ENCODE data around the gene LHPP.
"Not testable (repeated sequence)": the region's sequence is repeated elsewhere in the genome, so short reads cannot be mapped to it uniquely, and the experiment has no call there.

Gene LHPP

DNA sequence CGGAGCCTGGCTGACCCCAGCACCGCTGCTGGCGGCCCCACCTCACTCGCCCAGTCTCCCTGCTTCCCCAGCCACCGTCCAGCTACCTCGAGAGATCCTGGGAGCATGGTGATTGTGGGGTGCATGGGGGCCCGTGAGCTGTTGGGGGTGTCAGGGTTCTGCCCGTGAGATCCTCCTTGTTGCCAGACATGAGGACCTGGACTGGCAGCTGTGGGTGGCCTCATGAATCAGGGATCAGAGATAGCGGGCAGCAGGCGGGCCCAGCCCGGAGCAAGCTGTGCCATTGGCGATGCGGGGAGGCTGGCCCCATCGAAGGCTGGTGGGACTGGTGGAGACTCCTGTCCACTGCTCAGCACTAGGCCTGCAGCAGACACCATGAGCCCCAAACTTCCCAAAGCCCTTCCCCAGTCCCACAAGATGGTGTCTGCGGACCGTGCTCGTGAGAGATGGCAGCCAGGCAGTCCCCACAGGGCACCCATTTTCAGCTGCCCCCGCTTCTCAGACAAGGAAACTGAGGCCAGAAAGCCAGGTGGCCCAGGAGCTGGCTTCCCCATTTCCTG, 75.6 kb downstream of the LHPP start:
- DNase-seq (ENCODE audit: low read depth) = no peak

DNA sequence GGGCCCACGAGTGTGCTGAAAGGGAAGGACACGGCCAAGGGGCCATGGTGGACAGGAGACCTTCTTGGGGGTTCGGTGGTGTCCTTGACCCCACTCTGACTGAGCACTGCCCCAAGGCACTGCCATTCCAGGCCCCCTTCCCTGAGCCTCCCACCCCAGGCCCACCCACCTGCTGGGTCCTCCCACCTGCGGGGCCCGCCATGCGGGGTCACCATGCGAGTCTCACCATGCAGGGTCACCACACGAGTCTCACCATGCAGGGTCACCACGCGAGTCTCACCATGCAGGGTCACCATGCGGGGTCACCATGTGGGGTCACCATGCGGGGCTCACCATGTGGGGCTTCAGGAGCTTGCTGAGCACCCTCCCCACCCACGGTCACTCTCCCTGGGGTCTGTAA, 76.3 kb downstream of the LHPP start:
- DNase-seq (ENCODE audit: low read depth) = no peak

DNA sequence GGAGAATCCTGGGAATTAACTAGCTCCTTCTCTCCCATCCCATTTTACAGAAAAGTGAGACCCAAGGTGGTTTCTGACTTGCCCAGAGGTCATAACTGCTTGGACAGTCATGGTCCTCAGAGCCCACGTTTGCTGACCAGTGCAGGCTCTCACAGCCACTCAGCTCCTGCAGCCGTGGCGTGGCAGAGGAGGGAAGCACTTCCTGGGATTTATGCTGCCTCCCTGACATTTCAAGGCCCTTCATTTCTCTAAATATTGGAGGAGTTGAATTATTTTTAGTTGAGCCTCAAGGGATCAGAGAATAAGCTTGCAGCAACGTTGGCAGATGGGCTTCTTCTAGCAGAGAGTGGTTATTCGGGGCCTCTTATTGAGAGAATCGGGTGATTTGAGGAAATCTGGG, 77.1 kb downstream of the LHPP start:
- no peak for DNase-seq (ENCODE audit: low read depth)

DNA sequence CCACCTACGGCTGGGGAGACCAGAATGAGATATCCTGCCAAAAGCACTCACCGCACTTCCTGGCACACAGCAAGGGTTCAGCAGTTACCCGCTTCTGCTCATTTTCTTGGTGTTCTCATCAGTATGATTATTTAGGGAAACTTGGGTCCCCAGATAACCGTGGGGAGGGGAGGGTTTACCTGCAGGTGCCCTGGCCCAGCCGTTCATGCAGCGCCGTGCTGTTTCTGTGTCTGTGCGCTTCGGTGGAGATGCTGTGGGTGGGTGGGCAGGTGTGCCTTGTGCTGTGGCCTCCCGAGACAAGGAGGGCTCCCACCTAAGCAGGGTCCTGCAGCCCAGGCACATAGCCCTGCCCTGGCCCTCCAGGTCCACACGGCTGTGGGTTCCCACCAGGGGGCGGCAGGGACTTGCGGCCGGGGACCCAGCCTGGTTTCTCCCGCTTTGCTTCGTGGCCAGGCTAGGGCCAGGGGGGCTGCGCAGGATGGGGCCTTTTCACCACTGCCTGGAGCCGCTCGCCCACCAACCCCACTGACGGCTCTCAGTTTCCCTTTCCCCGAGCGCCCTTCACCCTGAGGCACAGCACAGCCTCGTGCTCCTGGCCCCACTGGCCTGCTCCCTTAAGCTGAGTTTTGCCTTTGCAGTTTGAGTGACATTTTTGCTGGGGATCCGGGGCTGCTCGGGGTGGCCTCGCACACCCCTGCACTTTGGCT, 78.5 kb downstream of the LHPP start:
- peak; percentile 30 for DNase-seq (ENCODE audit: low read depth)

DNA sequence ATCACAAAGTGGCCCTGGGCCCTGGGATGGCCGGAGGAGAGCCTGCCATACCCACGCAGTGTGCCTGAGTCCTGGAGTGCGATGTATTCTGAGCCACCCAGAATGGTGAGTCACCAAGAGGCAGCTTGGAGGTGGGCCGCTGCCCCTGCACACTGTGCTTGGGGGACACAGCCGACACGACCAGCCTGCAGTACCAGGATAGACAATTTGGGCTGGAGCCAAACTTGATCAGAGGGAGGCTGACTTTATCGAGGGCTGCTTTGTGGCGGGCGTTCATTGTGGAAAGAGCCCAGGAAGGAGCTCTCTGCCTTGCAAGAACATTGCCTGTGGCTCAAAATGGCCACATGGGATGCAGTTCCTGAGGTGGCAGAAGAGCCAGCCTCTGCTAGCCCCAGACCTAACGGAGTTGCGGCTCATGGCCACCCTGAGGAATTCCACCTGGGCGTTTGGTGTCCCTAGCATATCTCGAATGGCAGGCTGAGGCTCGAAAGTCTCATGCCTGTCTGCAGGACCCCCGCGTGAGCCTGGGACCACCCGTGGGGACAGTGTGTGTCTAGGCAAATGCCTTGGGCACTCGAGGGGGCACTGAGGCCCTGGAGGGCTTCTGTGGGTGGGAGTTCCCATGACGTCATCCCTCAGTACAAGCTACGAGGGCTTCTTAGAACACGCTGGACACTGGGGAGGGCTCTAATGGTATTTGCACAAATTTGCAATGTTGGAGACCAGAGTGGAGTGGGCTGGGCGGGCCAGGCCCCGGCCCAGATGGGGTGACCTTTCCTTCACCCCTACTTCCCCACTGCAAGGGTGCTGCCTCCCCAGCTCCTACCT, 79.7 kb downstream of the LHPP start:
- no peak for DNase-seq (ENCODE audit: low read depth)

DNA sequence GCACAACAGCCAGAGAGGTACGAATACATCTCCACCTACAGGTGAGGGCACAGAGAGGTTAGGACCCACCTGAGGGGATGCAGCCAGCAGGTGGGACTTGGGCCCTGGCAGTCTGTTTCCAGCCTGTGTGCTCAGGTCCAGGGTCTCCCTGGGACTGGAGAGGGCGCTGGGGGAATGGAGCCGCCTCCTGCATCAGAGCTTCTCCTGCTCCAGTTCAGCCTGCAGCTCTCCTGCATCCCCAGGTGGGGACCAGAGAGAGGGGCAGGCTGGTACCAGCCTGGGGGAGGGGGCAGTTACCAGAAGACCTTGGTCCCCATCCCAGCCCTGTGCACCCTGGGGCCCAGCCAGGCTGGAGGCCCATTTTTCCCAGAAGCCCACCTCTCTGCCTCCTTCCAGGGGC, 80.7 kb downstream of the LHPP start:
- no peak for DNase-seq (ENCODE audit: low read depth)

DNA sequence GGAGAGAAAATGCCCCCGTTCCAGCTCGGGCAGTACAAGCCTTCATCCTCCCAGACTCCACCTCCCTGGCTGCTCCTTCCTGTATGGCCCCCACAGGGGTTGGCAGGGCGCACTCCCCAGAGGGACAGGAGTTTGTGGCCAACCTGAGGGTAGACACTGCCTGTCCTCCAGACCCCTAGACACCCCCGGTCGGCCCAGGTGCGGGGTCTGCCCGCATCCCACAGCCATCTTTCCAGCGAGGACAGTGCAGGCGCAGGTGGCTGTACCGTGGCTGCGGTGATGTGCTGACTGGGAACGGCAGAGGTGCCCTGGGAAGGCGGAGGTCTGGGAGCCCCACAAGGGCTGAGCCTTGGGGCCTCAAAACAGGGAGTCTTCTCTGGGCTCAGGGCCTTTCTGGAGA, 81.5 kb downstream of the LHPP start:
- DNase-seq (ENCODE audit: low read depth) = no peak

DNA sequence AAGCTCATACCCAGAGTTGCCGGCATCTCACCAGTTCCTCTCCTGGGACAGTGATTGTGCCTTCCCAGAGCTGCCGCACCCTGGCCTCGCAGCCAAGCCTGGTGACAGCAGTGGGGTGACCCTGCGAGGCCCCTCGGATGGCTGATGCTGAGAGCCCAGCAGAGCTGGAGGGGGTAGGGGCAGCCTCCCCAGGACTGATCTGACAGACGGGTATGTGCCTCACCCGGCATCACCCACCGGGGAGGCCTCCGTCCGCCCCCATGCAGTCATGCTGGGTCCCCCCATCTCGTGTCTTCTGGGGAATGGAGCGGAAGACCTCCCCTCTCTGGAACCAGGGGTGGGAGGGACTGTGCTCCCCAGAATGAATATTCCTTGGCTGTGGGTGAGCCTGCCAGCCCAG, 82.3 kb downstream of the LHPP start:
- DNase-seq (ENCODE audit: low read depth) = no peak

DNA sequence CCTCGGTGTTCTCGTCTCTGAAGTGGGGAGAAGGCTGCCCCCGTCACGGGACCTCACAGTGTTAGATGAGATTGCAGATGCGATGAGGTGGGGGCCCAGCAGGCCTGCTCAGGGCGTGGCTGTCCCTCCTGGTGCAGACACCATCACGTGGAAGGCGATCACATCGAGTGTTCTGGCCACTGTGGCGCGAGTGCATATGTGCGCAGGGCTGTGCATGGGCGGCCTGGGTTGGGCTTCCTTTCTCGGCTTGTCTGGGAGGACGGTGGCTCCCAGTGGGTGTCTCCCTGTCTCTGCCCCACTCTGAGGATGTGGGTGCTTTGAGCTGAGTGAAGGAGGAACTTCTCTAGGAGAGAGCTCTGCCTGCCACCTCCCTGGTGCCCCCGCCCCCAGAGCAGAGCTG, 83.1 kb downstream of the LHPP start:
- DNase-seq (ENCODE audit: low read depth) = no peak

DNA sequence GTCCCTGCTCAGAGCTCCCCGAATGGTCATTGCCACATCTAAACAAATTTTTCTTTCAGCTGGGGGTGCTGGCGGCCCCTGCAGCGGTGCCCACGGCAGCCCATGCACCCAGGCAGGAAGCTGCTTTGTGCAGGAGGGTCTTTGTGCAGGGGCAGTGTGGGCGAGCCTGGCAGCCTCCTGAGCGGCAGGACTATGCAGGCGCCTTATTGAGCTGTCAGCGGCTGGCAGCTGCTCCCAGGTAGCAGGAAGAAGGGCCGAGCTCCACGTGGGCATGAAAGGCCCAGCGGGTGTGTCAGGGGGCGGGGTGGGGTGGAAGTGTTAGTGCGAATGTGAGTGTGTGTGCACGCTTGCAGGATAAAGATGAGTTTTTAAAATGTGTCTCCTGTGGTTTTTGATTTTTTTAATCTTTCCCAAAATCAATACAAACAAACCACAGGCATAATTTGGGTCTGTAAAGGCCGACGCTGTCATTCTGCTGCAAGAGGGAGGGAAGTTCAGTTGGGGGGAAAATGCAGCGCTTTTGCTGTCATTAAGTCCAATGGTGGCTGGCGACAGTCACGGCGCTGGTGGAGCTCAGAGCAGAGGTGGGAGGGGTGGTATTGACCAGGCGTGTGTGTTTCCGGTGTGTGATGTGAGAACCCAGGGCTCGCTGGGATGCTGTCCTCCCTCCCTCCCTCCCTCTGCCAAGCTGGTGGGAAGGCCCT, 83.9 kb downstream of the LHPP start:
- no peak for DNase-seq (ENCODE audit: low read depth)

DNA sequence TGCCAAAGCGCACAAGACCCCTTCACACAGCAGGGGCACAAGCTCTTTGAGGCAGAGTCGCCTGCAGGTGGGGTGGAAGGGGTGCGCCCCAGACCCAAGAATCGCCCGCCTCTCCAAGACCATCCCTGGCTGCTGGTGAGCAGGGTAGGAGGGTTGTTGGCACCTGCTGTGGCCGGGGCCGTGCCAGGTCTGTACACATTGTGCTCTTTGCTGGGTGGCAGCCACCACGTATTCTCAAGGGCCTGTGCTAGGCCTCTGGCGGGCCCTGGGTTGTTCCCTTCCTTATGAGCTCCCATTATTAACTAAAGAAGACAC, 84.4 kb downstream of the LHPP start:
- no peak for DNase-seq (ENCODE audit: low read depth)

DNA sequence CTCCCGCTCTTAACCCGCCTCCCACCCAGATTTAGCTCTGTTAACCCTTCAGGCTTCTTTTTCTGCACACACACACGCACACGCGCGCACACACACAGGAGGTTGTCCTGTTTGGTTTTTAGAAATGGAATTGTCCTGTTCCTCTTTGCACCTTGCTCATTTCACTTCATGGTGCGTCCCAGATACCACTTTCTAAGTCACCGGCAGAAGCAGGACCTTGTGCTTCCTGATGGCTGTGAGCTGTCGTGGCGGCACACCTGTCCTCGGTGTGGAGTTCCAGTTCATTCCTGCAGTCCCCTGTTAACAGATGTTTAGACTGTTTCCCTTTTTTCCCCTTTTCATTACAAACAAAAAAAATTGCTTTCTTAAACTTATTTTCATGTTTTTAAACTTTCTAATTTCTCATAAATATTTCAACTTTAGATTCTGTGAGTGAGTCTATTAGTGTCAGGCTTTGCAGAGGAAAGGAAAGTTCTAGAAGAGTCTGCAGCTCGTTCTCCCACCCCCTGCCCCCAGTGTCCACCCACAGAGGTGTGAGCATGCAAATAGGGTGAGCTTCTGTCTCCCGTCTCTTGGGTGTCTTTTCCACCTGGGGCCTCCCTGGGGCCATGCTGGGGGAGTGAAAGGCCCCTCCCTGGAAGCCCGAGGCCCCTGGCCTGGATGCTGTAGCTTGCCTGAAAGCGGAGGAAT, 85.5 kb downstream of the LHPP start:
- no peak for DNase-seq (ENCODE audit: low read depth)

DNA sequence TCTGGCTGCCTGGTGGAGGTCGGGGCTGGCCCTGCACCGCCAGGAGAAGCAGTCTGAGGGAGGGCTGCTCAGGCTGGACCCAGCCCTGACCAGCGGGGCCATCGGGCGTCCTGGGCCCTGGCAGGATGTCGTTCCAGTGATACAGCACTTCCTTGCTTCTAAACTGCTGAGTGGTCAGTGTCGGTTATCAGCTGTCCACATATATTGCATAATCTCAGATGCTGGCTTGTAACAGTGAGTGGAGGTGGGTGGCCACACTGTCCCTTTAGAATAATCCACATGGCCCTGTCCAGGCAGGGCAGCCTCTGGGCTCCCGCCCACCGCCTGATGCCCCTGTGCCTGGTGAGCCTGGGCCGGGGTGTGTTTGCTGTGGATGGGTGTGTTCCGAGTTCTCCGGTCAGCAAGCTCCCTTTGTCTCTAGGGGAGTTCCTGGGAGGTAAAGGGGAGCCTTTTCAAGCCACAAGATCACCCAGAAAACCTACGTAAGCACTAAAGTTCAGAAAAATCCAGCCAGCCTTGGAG, 86.1 kb downstream of the LHPP start:
- peak; percentile 41 for DNase-seq (ENCODE audit: low read depth)

DNA sequence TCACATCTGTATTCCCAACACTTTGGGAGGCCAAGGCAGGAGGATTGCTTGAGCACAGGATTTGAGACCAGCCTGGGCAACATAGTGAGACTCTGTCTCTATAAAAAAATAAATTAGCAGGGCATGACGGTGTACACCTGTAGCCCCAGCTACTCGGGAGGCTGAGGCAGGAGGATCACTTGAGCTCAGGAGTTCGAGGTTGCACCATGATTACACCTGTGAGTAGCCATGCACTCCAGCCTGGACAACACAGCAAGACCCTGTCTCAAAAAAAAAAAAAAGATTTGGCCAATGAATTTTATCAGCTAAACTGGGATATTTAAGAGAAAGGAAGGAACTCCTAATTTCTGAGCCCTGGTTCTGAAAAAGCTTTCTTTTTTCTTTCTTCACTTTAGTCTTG, 87.5 kb downstream of the LHPP start:
- DNase-seq (ENCODE audit: low read depth) = not testable (repeated sequence)

DNA sequence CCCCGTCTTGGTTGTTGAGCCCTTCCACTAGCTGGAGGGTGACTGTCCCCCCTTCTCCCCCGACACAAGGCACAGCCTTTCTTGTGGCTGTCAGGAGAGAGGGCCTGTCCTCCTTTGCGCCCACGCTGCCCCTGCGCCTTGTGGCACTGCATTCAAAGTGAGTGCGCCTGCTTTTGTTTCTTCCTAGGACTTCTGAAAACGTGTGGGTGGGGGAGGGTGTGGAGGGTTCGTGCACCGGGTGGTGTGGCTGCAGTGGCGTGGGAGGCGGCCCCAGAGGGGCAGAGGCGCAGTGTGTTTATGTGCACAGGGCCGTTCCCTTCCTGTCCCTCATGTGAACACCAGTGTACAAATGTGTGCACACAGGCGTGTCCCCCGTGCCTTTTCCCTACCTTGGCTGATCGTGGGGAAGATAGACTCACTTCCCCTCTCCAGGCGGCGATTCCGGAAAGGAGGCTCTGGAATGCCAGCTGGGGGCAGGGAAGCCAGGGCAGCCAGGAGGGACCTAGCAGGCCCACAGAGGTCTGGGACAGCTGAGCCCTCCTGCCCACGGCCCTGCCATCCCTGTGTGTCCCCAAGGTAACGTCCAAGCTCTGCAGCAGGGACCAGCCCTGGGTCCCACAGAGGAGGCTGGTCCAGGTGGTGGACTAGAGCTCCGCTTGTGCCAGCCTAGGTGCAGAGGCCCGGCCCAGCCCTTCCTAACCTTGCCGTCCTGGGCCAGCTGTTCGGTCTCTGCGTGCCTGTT, 88.8 kb downstream of the LHPP start:
- DNase-seq (ENCODE audit: low read depth) = no peak

DNA sequence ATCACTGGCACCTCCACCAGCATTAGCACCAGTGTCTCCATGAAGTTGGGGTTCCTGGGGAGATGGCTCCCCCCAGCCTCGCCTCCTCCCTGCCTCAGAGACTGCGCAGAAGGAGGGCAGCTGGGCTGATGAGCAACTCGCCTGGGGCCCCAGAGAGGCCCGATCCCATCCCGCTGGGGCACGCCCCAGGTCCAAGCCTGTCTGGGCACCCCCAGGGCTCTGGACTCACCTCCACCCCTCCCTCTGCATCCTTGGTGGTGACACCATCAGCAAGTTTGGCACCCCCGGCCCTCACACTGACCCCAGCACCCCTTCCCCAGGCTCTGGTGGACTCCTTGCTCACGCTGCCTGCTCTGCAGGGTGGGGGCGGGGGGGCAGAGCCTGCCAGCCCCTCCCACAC, 89.5 kb downstream of the LHPP start:
- no peak for DNase-seq (ENCODE audit: low read depth)

DNA sequence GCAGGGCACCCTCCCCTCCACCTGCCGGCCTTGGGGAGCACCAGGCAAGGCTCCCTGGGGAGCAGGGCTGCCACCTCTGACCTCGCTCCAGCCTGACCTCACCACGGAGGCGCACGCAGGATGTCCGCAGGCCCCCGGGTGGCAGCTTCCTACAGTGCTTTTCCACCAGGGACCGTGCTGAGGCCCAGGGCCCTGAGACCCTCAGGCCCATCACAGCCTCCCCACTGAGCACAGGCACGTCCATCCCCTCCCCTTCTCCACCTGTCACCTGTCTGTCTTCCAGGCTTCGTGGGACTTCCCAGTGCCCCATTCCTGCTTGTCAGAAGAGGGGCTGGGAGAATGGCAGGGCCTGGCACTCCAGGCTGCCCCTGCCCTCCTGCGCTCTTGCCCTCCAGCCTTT, 90.1 kb downstream of the LHPP start:
- DNase-seq (ENCODE audit: low read depth) = no peak

DNA sequence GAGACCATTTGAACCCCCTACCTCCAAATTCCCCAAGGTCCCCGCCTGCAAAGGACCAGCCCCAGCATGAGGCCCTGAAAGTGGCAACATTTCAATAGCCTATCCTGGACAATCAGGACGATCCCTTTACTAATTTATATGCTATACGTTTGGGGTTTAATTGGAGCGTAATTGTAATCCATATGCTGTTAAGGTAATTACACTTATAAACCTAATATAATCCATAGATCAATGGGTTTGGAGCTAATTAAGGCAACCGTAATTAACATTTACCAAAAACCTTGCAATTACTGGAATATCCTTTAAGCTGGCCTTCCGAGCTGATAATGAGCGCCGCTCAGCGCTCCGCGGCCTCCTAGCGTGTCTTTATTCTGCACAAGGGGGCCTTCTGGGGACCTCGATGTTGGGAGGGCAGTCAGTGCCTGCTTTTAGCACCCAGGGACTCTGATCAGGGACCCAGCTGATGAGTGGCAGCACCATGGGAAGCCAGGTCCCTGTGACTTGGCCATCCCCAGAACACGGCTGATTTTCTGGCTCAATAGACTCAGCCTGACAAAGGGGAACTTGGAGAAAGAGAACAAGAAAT, 91.2 kb downstream of the LHPP start:
- no peak for DNase-seq (ENCODE audit: low read depth)

DNA sequence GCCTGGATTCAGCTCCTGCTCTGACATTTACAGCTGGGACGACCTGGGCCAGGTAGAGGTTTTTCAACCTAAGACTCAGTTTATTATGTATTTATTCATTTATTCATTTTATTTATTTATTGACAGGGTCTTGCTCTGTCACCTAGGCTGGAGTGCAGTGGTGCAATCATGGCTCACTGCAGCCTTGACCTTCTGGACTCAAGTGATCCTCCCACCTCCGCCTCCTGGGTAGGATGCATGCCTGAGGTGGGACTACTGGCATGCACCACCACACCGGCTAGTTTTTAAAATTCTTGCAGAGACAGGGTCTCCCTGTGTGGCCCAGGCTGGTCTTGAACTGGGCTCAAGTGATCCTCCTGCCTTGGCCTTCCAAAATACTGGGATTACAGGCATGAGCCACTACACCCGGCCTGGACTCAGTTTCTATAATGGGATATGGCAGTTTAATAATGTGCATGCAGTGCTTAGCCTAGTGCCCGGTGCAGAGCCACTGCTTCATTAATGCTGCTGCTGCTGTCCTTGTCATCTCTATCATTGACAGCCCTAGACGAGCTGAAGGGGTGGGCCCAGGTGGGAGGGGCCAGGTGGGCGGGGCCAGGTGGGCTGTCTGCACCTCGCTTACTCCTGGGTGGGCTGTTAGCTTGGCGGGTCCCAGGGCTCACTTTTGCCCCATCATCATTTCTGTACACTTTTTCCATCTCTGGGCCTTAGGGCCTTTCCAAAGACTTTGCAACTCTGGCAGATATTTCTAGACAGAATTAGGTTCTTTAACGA, 92.6 kb downstream of the LHPP start:
- DNase-seq (ENCODE audit: low read depth) = no peak

DNA sequence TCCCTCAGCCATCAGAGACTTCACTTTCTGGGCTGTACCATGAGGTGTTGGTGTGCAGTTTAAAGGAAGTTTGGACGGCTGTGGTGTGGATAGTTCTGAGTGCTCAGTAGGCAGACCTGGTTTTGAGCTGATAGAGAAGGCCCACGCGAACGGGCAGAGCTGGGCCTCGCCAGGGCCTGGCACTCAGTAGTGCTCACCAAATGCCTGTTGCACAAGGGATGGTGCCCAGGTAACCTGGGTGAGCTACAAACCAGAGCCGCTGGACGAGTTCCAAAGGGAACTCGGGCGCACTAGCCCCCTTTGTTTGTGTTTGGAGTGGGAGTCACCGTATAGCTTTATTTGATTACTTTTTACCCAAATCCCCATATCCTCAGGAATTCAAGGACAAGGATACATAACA, 95.5 kb downstream of the LHPP start:
- DNase-seq (ENCODE audit: low read depth) = no peak

Data from iris pigment epithelial cell (primary cell).